Loucy (cell line): ENCODE results near the gene CANT1.

Experiments used
- H2AFZ ChIP-seq: fragments of 200-600 bp; sonication (generic); 2 replicates; pipeline ENCODE4 v1.6.0; 2016; ENCODE audit warnings: antibody characterized with exemption, mild to moderate bottlenecking, low read length, moderate library complexity
- H3F3A ChIP-seq: fragments of 200-600 bp; 2 replicates; pipeline ENCODE4 v1.6.0; 2016; ENCODE audit warnings: antibody characterized with exemption, low read depth, mild to moderate bottlenecking
- H3K27me3 ChIP-seq: fragments of 200-600 bp; sonication (generic); 2 replicates; pipeline ENCODE4 v1.6.1; 2014; ENCODE audit warnings: low read length, mild to moderate bottlenecking; ENCODE audit not compliant: insufficient read depth, poor library complexity, severe bottlenecking
- H3K36me3 ChIP-seq: fragments of 200-600 bp; sonication (generic); 2 replicates; pipeline ENCODE4 v1.6.1; 2016; ENCODE audit warnings: low read length; ENCODE audit not compliant: insufficient read depth
- H3K4me1 ChIP-seq: fragments of 200-600 bp; sonication (generic); 2 replicates; pipeline ENCODE4 v1.5.1; 2014; ENCODE audit warnings: low read length, mild to moderate bottlenecking; ENCODE audit not compliant: insufficient read depth, poor library complexity, severe bottlenecking
- H3K4me2 ChIP-seq: fragments of 200-600 bp; sonication (generic); 2 replicates; pipeline ENCODE4 v1.6.0; 2014; ENCODE audit warnings: antibody characterized with exemption, low read length, low read depth, mild to moderate bottlenecking; ENCODE audit not compliant: poor library complexity, severe bottlenecking
- H3K4me3 ChIP-seq: fragments of 200-600 bp; sonication (generic); 2 replicates; pipeline ENCODE4 v1.5.1; 2014; ENCODE audit warnings: low read length, mild to moderate bottlenecking, mixed read lengths; ENCODE audit not compliant: poor library complexity, severe bottlenecking
- H3K79me2 ChIP-seq: fragments of 200-600 bp; sonication (generic); 2 replicates; pipeline ENCODE4 v1.6.1; 2014; ENCODE audit warnings: low read length; ENCODE audit not compliant: insufficient read depth
- H3K9ac ChIP-seq: fragments of 200-600 bp; sonication (generic); 2 replicates; pipeline ENCODE4 v1.6.0; 2014; ENCODE audit warnings: mild to moderate bottlenecking, low read depth, low read length, moderate library complexity; ENCODE audit not compliant: poor library complexity, severe bottlenecking
- H3K9me2 ChIP-seq: fragments of 200-600 bp; sonication (generic); replicated peaks from 2 replicates; pipeline ENCODE4 v1.6.1; 2016; ENCODE audit warnings: low read depth, low read length, mixed read lengths
- H3K9me3 ChIP-seq: fragments of 200-600 bp; sonication (generic); 2 replicates; pipeline ENCODE4 v1.6.1; 2014; ENCODE audit warnings: mild to moderate bottlenecking, antibody characterized with exemption, low read length, low read depth; ENCODE audit not compliant: insufficient read depth
- H4K20me1 ChIP-seq: fragments of 200-600 bp; sonication (generic); 2 replicates; pipeline ENCODE4 v1.6.0; 2014; ENCODE audit warnings: antibody characterized with exemption, low read length, mild to moderate bottlenecking; ENCODE audit not compliant: insufficient read depth, poor library complexity, severe bottlenecking
- EZH2phosphoT487 ChIP-seq: fragments of 200-600 bp; IDR thresholded peaks from 2 replicates; pipeline ENCODE4 v1.6.1; 2018; ENCODE audit warnings: antibody characterized with exemption, mild to moderate bottlenecking, moderate library complexity, borderline replicate concordance
- TF ChIP-seq, protein P1 (sequence below): fragments of 200-600 bp; sonication (generic); conservative IDR thresholded peaks from 2 replicates; pipeline ENCODE4 v1.5.1; 2014; ENCODE audit warnings: mild to moderate bottlenecking, antibody characterized with exemption, low read length

Gene CANT1

DNA sequence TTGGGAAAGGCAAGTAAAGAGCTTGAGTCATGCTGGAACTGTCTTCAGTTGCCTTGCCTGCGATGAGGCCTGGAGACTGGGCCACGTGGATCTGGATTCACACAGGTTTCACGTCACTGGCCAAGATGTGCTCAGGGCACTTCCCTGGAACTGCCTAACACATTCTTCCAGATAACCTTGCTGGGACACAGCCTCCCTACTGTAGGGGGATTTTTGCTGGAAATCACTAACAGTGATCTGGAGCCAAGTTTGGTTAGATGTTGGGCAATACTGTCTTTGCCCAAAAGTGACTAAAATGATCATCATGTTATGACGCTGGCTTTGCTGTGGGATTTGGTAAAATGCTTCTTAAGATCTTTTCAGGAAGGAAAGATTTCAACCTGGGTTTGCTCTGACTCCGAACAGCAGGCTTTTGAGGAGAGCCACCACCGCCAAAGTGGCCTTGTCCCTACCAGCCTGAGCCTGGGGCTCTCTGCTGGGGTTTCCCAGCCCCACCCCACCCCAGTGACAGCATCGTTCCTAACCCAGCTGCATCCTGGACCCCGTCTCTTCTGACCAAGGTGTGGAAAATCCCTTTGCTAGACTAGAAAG lies 29.1 kb upstream of the CANT1 start:
- H3K9me3 ChIP-seq = no peaks in the 10 kb centered on the region
- H3K79me2 ChIP-seq = no peaks in the 10 kb centered on the region
- H4K20me1 ChIP-seq = no peaks in the 10 kb centered on the region
- H3F3A ChIP-seq = no peaks in the 10 kb centered on the region
- H3K4me3 ChIP-seq = no peak overlapping the region
- no peak overlapping the region for H2AFZ ChIP-seq
- no peaks in the 10 kb centered on the region for H3K4me1 ChIP-seq
- H3K4me2 ChIP-seq = no peak overlapping the region
- TF ChIP-seq, protein P1, sequence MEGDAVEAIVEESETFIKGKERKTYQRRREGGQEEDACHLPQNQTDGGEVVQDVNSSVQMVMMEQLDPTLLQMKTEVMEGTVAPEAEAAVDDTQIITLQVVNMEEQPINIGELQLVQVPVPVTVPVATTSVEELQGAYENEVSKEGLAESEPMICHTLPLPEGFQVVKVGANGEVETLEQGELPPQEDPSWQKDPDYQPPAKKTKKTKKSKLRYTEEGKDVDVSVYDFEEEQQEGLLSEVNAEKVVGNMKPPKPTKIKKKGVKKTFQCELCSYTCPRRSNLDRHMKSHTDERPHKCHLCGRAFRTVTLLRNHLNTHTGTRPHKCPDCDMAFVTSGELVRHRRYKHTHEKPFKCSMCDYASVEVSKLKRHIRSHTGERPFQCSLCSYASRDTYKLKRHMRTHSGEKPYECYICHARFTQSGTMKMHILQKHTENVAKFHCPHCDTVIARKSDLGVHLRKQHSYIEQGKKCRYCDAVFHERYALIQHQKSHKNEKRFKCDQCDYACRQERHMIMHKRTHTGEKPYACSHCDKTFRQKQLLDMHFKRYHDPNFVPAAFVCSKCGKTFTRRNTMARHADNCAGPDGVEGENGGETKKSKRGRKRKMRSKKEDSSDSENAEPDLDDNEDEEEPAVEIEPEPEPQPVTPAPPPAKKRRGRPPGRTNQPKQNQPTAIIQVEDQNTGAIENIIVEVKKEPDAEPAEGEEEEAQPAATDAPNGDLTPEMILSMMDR = no peak
- TF ChIP-seq EZH2phosphoT487 = no peak
- no peaks in the 10 kb centered on the region for H3K27me3 ChIP-seq
- no peaks in the 10 kb centered on the region for H3K9me2 ChIP-seq
- H3K36me3 ChIP-seq = no peaks in the 10 kb centered on the region
- H3K9ac ChIP-seq = no peak overlapping the region

DNA sequence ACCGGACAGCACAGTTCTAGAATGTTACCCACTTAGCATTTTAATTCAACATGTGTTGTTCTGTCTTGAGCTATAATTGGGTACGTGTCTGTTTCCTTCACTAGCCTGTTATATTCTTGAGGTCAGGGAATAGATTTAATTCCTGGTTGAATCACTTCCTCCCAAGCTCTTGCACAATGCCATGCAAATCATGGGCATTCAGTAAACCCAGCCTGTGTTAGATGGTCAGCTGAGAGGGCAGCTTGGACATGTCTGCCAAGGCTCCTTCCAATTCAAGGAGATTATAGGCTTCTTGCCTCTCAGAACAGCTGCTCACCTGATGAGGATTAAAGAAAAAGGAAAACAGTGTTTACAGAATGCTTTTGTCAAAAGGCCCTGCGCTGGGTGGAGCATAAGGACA lies 27.0 kb upstream of the CANT1 start:
- Histone ChIP-seq H3F3A (no peaks in the 10 kb centered on the region), H3K9me3 (no peaks in the 10 kb centered on the region), H4K20me1 (no peaks in the 10 kb centered on the region), H3K4me1 (no peaks in the 10 kb centered on the region), H2AFZ (no peak overlapping the region), H3K4me3 (no peak overlapping the region), H3K79me2 (no peaks in the 10 kb centered on the region), H3K9ac (no peak overlapping the region), H3K4me2 (no peak overlapping the region), H3K36me3 (no peaks in the 10 kb centered on the region), H3K9me2 (no peaks in the 10 kb centered on the region), H3K27me3 (no peaks in the 10 kb centered on the region)
- TF ChIP-seq, protein P1 = no peak
- TF ChIP-seq EZH2phosphoT487 = no peak

GRCh38 chr17:79036181-79036580 lies 26.6 kb upstream of the CANT1 start:
- Histone ChIP-seq H2AFZ (no peak overlapping the region), H4K20me1 (no peaks in the 10 kb centered on the region), H3K79me2 (no peaks in the 10 kb centered on the region), H3K36me3 (no peaks in the 10 kb centered on the region), H3K4me3 (no peak overlapping the region), H3K9me2 (no peaks in the 10 kb centered on the region), H3K4me2 (no peak overlapping the region), H3F3A (no peaks in the 10 kb centered on the region), H3K27me3 (no peaks in the 10 kb centered on the region), H3K9ac (no peak overlapping the region), H3K4me1 (no peaks in the 10 kb centered on the region), H3K9me3 (no peaks in the 10 kb centered on the region)
- no peak for TF ChIP-seq EZH2phosphoT487
- TF ChIP-seq, protein P1 = no peak
